ENCODE data around the gene CEACAM6.

GRCh38 chr19:41739361-41739760 is 16.0 kb upstream of the CEACAM6 start:
- no peak for TF ChIP-seq CTCF (IDR thresholded peaks at IDR 0.05 in 4 of 5, conservative IDR thresholded peaks at IDR 0.05 in 1 of 5)
- TF ChIP-seq POLR2A (IDR thresholded peaks at IDR 0.05) = no peak
